NCI-H2171 (cell line): ENCODE measurements around the gene CNTFR.
A peak's percentile ranks its signal among the peaks of the same experiment; 100 is the strongest.

Experiments used
- DNase-seq: peaks from one replicate; lab custom pipeline; 2025; lab: John Stamatoyannopoulos, UW

CNTFR gene

DNA sequence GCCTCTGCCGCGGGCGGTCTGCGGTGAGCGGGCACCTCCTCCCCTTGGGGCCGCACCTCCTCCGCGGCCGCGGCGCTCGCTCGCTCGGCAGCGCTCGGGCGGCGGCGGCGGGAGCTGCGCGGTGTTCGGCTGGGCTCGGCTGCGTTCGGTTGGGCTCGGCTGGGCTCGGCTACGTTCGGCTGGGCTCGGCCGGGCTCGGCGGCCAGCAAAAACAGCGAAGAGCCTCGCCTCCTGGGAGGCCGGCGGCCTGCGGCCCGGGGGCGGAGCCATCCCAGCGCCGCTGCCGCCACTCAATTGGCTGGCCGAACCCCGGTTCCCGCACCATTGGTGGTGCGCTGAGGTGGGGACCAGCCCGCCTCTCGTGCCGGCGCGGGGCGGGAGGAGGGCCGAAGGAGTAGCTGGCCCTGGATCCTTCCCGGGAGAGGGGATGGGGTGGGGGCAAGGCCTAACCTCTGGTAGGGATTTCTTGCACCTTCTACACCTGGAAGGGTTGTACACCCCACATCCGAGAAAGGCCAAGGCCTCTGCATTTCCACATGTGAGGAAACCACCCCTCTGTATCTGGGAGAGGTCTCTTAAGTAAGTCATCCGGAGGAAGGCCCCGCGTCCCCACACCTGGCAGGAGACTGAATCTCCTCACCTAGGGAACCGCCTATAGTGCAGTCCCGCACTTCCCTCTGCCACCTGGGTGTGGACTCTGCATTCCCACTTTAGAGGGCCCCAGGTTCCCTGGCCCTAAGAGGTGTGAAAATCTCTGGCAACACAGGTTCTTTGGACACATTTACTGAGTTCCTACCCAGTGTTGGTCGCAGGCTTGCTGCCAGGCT, 66.3 kb downstream of the CNTFR start, which contains the start of gene ENHO:
Gene ENHO, minus strand, starts transcription at position 20 of the 827 bp plus-strand sequence. CDS start 1,295 bp downstream, outside the sequence.
- peak; percentile 72 for DNase-seq

GRCh38 chr9:34522091-34522887, 67.2 kb downstream of the CNTFR start:
- no peak for DNase-seq

- DNase-seq, result no peak
Observed at GRCh38 chr9:34521406-34522045, 68.0 kb downstream of the CNTFR start.

GRCh38 chr9:34520505-34521385, 68.8 kb downstream of the CNTFR start:
- no peak for DNase-seq

GRCh38 chr9:34520096-34520495, 69.4 kb downstream of the CNTFR start:
- no peak for DNase-seq

DNA sequence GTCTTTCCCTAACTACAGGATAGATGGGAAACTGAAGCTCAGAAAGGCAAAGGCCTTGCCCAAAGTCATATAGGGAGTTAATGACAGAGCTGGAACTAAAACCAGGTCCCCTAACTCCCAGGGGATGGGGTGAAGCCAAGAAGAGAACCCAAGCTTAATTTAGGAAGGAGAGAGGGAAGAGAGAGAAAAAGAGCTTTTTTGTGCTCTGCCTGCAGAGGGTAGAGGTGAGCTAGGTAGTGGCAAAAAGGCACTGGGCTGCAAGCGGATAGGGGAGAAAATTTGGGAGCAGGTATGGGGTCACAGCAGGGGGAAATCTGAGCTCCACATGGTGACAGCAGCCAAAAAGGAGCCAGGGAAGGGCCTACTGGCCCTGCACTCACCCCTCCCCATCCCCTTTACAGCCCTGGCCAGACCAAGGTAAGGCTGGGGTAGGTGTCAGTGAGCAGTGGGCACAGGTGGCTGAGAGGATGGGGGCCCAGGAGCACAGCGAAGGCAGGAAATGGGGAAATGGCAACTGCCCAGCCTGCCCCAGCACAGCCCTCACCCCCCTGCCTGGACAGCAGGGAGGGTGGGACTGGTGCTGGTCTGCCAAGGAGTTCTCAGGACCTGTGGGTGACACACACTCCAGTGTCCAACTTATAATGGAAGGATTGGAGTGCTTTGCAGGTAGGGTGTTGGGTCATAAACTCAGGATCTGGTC, 70.1 kb downstream of the CNTFR start:
- no peak for DNase-seq

GRCh38 chr9:34518896-34519295, 70.6 kb downstream of the CNTFR start:
- no peak for DNase-seq

DNA sequence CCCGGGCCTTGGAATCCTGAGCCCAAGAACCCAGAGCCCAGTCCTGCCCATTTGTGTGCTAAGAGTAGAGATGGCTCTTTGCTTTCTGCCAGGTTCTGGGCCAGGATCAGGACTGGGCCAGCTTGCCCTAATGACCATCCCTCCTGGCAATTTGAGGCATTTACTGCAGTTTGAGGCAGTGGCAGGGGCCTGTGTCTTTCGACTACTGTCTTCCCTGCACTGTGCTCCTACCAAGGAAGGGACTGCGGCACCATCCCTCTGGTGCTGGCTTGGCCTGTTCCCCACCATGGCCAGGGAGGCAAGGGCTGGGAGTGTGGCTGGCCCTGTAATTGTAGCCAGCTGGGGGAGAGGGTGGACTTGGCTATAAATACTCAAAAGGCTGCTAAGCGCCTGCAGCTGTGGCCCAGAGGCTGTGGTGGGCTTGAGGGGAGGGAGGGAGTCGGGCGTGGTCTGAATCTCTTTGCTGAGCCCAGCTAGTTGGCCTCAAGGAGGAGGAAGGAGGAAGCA, 71.4 kb downstream of the CNTFR start:
- DNase-seq, result no peak

DNA sequence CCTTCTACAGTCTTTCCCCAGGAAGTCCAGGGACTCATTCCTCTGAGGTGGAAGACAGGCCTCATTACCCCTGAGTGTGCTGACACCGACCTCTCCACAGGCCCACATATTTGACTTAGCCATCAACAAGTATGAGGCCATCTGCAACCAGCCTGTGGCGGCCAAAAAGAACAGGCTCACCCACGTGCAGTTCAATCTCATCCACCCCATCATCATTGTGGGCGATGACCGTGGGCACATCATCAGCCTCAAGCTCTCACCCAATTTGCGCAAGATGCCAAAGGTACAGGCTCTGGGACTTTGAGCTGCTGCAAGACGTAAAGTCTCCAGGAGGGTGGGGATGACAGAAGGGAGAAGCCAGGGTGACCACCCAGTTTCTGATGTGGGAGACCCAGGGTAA, 72.3 kb downstream of the CNTFR start:
- DNase-seq, result no peak

- no peak for DNase-seq
Observed at GRCh38 chr9:34515959-34516358, 73.6 kb downstream of the CNTFR start.

DNA sequence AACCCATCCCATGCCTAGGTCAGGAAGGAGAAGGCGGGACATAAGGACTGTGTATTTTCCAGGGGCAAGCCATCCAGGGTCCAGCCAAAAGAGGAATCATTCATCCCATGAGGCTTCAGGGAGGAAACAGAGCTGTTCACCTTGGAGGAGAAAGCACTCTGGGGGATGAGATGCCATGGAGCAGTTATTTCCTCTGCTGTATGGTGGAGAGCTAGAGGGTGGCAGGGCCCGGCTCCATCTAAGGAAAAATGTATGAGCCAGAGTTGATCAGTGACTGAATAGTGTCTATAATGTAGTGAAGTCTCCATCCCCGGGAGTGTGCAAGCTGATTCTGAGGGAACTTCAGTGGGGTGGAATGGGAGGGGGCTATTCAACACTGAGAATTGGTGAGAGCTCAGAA, 74.7 kb downstream of the CNTFR start:
- no peak for DNase-seq

DNA sequence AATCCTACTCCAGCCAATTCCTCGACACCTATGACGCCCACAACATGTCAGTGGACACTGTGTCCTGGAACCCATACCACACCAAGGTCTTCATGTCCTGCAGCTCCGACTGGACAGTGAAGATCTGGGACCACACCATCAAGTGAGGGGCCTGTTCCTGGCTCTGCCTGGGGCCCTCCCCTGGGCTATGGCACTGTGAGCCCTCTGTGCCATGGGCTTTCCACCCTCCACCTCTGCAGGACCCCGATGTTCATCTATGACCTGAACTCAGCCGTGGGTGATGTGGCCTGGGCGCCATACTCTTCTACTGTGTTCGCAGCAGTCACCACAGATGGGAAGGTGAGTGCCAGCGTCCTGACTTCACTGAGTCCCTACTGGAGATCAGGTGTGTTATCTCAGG, 75.1 kb downstream of the CNTFR start:
- no peak for DNase-seq

- DNase-seq, result no peak
Observed at GRCh38 chr9:34513567-34514214, 75.8 kb downstream of the CNTFR start.

DNA sequence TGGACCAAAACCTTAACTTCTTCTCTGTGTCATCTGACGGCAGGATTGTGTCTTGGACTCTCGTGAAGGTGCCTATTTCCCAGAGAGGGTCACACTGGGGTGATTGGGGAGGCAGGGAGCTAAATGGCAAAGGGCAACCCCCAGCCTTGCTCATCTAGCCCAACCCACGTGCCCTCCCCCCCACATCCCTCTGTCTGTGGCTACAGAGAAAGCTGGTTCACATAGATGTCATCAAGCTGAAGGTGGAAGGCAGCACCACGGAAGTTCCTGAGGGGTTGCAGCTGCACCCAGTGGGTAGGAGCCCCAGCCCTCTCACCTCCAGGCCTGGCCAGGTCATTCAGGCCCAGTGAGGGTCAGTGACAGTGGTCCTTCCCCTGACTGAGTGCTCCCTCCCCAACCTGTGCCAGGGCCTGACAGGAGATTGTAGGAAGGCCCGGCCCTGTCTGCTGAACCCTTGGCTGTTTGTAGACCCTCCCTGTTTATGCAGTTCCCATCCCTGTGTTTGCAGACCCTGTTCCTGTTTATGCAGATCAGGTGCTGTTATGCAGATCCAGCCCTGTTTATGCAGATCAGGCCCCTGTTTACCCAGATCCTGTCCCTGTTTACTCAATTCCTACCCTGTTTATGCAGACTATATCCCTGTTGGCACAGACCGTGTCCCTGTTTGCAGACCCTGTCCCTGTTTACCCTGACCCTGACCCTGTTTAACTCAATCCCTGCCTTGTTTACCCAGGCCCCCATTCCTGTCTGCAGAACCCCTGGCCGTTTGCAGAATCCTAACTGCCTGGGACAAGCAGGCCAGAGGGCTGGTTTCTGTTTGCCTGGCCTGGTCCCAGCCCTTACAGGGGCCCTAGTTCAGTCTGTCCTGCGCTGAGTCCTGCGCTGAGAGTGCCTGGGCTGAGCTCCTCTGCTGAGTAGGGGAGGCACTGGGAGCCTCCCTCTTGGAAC, 77.1 kb downstream of the CNTFR start:
- DNase-seq, result no peak

DNA sequence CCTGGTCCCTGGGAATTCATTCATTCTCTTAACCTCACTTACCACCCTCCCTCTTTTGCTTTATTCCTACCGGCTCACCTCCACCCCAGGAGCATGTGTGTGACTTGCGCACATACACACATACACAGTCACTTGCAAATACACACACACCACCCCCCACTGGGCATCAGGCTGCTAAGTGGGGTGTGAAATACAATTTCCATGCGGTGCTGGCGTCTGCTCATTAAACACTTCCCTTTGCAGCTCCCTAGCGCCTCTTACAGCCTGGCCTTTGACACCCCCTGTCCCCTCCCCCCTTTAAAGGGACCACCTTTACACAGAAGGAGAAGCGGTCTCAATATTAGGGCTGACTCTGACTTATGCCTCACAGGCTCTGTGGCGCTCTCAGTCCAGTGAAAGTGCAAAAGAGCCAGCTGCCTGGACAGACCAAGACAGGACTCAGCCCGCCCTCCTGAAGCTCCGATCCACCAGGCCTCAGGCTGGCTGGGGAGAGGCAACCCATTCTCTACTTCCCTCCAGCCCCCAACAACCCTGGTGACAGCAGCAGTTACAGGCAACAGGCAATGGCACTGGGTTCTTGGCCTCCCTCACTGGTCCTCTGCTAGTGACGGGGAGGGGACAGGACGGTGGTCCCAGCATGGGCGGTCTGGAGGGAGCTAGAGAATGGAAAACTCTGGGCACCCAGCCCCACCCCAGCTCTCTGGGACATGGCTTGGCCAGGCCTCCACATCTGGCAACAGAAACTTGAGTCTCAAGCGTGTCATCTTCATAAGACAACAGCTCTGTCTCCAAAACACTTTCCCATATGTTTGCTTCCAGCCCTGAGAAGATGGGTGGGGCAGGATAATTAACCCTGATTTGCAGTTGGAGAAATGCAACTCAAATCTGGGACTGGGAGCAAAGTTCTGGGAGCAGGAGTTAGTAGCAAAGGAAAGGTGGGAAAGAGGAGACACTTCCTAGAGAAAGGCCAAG, 78.7 kb downstream of the CNTFR start:
- no peak for DNase-seq

- DNase-seq, result no peak
Observed at GRCh38 chr9:34508951-34509350, 80.6 kb downstream of the CNTFR start.

GRCh38 chr9:34508463-34508862, 81.1 kb downstream of the CNTFR start:
- no peak for DNase-seq

DNA sequence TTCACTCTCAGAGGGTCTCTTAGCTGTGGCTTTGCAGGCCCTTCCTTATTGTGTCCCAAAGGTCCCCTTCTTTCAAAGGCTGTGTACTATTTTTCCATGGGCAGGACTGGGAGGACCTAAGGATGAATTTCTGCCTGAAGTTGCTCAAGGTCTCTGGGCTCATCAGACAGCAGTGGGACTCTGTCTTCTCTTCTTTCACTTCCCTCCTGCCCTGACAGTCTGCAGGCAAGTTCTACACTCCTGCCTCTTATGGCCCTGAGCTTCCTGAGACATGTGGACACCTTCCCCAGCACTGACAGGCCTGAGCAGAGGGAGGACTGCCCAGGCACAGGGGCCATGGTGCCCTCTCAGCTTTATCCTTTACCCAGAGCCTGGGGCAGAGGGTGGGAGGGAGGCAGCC, 81.6 kb downstream of the CNTFR start:
- no peak for DNase-seq
